ENCODE data around the gene NEURL4. TPM values are rescaled to one million over a fixed set of nuclear protein-coding genes. Genes with fewer than 3 reads are reported as not detected.

NEURL4 gene
- total and polyA plus RNA-seq, 4 donors: 0.76 to 14.2 (median 7.3) TPM

GRCh38 chr17:7295230-7296180 is 33.6 kb downstream of the NEURL4 start:
- 64% methylated on average over 42 of the region's 42 CpGs for WGBS
- H3K27ac ChIP-seq (ENCODE audit: low read depth in 1 of 2, low read length in 2 of 2): no peak overlapping the region
- DNase-seq (ENCODE audit: low spot score): peak; percentile 34
- H3K9me3 ChIP-seq (ENCODE audit: control insufficient read depth in 4 of 4, low read length in 3 of 4): no peaks in the 10 kb centered on the region
- H3K27me3 ChIP-seq (ENCODE audit: control insufficient read depth in 4 of 4, insufficient read depth in 4 of 4, low read length in 3 of 4): no peaks in the 10 kb centered on the region
- peak overlapping the region in 1 of 3 donors; percentile 25 for H3K4me3 ChIP-seq (ENCODE audit: low read depth in 1 of 3, low read length in 3 of 3)
- no peak for TF ChIP-seq MAX (IDR thresholded peaks at IDR 0.05)
- no peak for TF ChIP-seq RAD21 (IDR thresholded peaks at IDR 0.05)
- no peak for TF ChIP-seq YY1 (IDR thresholded peaks at IDR 0.05)
- TF ChIP-seq TAF1 (conservative IDR thresholded peaks at IDR 0.05): no peak
- TF ChIP-seq HNF4A (conservative IDR thresholded peaks at IDR 0.05): no peak
- no peak for TF ChIP-seq EGR1 (IDR thresholded peaks at IDR 0.05; ENCODE audit: low read depth in 2 of 2)
- no peak for TF ChIP-seq NR2F2 (IDR thresholded peaks at IDR 0.05)
- TF ChIP-seq CTCF (IDR thresholded peaks at IDR 0.05; ENCODE audit: low read depth, low read length, missing input control): no peak
- TF ChIP-seq REST (IDR thresholded peaks at IDR 0.05): no peak
- no peak overlapping the region for H3K9ac ChIP-seq (ENCODE audit: low read depth in 1 of 2, low read length in 2 of 2)
- peaks cover 11 to 28% (median 17%) of the 10 kb centered on the region in 4 donors for H3K4me1 ChIP-seq (ENCODE audit: control insufficient read depth in 4 of 4, insufficient read depth in 4 of 4, low read length in 3 of 4)
- no peaks in the 10 kb centered on the region for H3K36me3 ChIP-seq (ENCODE audit: control insufficient read depth in 4 of 4, insufficient read depth in 3 of 4, low read depth in 1 of 4, low read length in 3 of 4)

- Histone ChIP-seq H3K4me3 (ENCODE audit: low read depth in 1 of 3, low read length in 3 of 3) (peak within 1 kb of the TSS in 2 of 3 donors; percentile 22 to 25), H3K9ac (ENCODE audit: low read depth in 1 of 2, low read length in 2 of 2) (no peak within 1 kb of the TSS), H3K4me1 (ENCODE audit: control insufficient read depth in 4 of 4, insufficient read depth in 4 of 4, low read length in 3 of 4) (peaks cover 11 to 28% (median 17%) of the 10 kb centered on the region in 4 donors)
These were observed 34.5 kb downstream of the NEURL4 start, which contains the start of gene YBX2 for GRCh38 chr17:7294614-7295153. Gene YBX2, minus strand, starts transcription at chr17:7294639. Its CDS starts 139 bp downstream, at chr17:7294500.

More at GRCh38 chr17:7294614-7295153, 34.5 kb downstream of the NEURL4 start, which contains the start of gene YBX2:
- TF ChIP-seq HNF4A (conservative IDR thresholded peaks at IDR 0.05) (peak in 1 of 2 donors; percentile 7), CTCF (IDR thresholded peaks at IDR 0.05; ENCODE audit: low read depth, low read length, missing input control) (no peak), MAX (IDR thresholded peaks at IDR 0.05) (no peak), SP1 (IDR thresholded peaks at IDR 0.05) (peak; percentile 12), HNF4G (IDR thresholded peaks at IDR 0.05) (no peak), FOXA2 (IDR thresholded peaks at IDR 0.05) (no peak), REST (IDR thresholded peaks at IDR 0.05) (no peak), YY1 (IDR thresholded peaks at IDR 0.05) (no peak), GABPA (IDR thresholded peaks at IDR 0.05 in 1 of 2, conservative IDR thresholded peaks at IDR 0.05 in 1 of 2) (no peak), EGR1 (IDR thresholded peaks at IDR 0.05; ENCODE audit: low read depth in 2 of 2) (no peak), RAD21 (IDR thresholded peaks at IDR 0.05) (no peak), FOXA1 (IDR thresholded peaks at IDR 0.05) (no peak)
- no peaks in the 10 kb centered on the region for H3K27me3 ChIP-seq (ENCODE audit: control insufficient read depth in 4 of 4, insufficient read depth in 4 of 4, low read length in 3 of 4)
- no peaks in the 10 kb centered on the region for H3K9me3 ChIP-seq (ENCODE audit: control insufficient read depth in 4 of 4, low read length in 3 of 4)
- WGBS: 3% methylated on average over 57 of the region's 57 CpGs
- peak; percentile 72 for DNase-seq (ENCODE audit: low spot score)
- H3K36me3 ChIP-seq (ENCODE audit: control insufficient read depth in 4 of 4, insufficient read depth in 3 of 4, low read depth in 1 of 4, low read length in 3 of 4): no peaks in the 10 kb centered on the region
- no peak within 1 kb of the TSS for H3K27ac ChIP-seq (ENCODE audit: low read depth in 1 of 2, low read length in 2 of 2)

All from liver (tissue), 9 donors.